Measurements from ENCODE around the gene EVI5.
A peak's percentile ranks its signal among the peaks of the same experiment; 100 is the strongest.
"Not testable (repeated sequence)": the region's sequence is repeated elsewhere in the genome, so short reads cannot be mapped to it uniquely, and the experiment has no call there.

Gene EVI5

GRCh38 chr1:92749024-92749634 lies 35.8 kb downstream of the EVI5 start:
- DNase-seq (ENCODE audit: low read depth), result peak; percentile 76

DNA sequence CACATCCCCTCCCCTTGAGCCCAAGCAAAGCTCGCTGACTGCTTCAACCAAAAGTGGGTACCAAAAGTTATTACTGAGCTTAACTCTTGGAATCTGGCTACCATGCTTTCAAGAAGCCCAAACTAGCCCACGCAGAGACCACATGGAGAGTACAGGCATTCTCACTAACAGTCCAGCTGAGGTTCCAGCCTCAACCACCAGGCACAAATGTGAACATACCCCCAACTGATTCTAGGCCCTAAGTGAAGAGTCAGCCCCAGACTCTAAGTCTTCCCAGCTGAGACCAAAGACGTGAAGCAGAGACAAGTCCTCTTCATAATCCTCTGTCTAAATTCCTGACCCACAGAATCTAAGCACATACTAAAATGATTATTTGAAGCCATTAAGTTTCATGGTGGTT lies 36.8 kb downstream of the EVI5 start:
- no peak for DNase-seq (ENCODE audit: low read depth)

DNA sequence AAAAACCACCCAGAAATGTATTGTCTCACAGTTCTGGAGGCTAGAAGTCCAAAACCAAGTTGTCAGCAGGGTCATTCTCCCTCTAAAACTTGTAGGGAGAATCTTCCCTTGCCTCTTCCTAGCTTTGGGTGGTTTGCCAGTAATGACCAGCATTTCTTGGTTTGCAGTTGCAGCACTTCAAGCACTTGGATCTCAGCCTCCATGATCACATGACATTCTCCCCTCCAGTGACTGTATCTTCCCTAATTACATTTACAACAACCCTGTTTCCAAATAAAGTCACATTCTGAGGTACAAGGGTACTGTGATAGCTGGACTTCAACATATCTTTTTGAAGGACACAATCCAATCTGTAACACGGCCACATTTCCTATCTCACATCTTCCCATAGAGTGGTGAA lies 37.2 kb downstream of the EVI5 start:
- DNase-seq (ENCODE audit: low read depth), result peak; percentile 41

DNA sequence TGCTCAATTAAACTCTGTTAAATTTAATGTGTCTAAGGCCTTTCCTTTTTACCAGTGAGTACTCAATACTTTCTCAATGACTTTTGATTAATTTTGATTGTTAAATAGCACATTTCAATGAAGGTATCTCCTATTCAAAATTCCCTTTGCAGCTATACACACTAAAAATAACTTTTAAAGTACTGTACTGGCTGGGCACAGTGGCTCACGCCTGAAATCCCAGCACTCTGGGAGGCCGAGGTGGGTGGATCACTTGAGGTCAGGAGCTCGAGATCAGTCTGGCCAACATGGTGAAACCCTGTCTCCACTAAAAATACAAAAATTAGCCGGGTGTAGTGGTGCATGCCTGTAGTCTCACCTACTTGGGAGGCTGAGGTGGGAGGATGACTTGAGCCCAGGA lies 38.7 kb downstream of the EVI5 start:
- not testable (repeated sequence) for DNase-seq (ENCODE audit: low read depth)

GRCh38 chr1:92743221-92743620 lies 41.7 kb downstream of the EVI5 start:
- DNase-seq (ENCODE audit: low read depth), result no peak

DNA sequence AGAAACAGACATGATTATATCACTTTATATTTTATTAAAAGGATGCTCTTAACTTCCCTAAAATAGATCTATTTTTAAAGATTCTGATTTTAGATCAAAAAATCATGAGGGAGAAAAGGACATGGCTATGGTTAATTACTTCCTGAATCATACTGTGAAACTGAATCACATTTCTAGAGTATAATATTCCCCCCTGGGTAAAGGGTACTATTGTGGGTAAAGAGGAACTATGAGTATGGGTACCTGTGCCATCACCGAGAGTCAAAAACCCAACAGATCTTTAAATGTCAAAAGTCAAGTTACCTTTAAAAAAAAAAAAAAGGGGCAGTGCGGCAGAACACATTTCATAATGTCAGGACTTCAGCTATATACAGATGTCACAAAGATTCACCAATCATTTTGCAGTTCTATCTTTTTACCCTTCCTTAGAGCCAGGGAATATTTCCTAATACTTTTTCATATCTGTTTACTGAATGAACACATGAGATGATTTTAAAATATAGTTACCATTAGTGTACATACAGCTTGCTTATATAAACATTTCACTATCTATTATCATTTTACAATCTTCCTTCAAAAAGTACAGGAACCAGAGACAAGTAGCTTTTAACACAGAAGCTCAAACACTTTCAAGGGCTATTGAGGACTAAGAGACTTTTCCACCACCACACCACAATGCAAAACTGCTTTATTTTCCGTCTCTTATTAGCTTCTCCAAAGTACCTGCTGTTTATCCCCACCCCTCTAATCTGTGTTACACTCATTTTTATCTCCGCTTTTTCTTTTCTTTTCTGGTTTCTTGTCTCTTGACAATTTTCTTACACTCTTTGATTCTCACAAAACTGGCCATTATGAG lies 45.0 kb downstream of the EVI5 start:
- no peak for DNase-seq (ENCODE audit: low read depth)

- DNase-seq (ENCODE audit: low read depth), result peak; percentile 24
These were observed 48.5 kb downstream of the EVI5 start for GRCh38 chr1:92736395-92736794.

GRCh38 chr1:92730476-92730875 lies 54.4 kb downstream of the EVI5 start:
- no peak for DNase-seq (ENCODE audit: low read depth)

GRCh38 chr1:92728697-92729096 lies 56.2 kb downstream of the EVI5 start:
- DNase-seq (ENCODE audit: low read depth), result peak; percentile 12

- DNase-seq (ENCODE audit: low read depth), result peak; percentile 19
These were observed 61.2 kb downstream of the EVI5 start for GRCh38 chr1:92723713-92724112.

- no peak for DNase-seq (ENCODE audit: low read depth)
These were observed 63.0 kb downstream of the EVI5 start for GRCh38 chr1:92721886-92722285.

GRCh38 chr1:92721157-92721556 lies 63.8 kb downstream of the EVI5 start:
- DNase-seq (ENCODE audit: low read depth), result not testable (repeated sequence)

DNA sequence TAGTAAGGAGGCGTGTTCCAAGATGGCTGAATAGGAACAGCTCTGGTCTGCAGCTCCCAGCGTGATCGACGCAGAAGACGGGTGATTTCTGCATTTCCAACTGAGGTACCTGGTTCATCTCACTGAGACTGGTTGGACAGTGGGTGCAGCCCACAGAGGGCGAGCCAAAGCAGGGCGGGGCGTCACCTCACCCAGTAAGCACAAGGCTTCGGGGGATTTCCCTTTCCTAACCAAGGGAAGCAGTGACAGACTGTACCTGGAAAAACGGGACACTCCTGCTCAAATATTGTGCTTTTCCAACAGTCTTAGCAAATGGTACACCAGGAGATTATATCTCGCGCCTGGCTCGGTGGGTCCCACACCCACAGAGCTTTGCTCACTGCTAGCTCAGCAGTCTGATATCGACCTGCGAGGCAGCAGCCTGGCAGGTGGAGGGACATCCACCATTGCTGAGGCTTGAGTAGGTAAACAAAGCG lies 69.4 kb downstream of the EVI5 start:
- DNase-seq (ENCODE audit: low read depth), result not testable (repeated sequence)

GRCh38 chr1:92713939-92714338 lies 71.0 kb downstream of the EVI5 start:
- no peak for DNase-seq (ENCODE audit: low read depth)

DNA sequence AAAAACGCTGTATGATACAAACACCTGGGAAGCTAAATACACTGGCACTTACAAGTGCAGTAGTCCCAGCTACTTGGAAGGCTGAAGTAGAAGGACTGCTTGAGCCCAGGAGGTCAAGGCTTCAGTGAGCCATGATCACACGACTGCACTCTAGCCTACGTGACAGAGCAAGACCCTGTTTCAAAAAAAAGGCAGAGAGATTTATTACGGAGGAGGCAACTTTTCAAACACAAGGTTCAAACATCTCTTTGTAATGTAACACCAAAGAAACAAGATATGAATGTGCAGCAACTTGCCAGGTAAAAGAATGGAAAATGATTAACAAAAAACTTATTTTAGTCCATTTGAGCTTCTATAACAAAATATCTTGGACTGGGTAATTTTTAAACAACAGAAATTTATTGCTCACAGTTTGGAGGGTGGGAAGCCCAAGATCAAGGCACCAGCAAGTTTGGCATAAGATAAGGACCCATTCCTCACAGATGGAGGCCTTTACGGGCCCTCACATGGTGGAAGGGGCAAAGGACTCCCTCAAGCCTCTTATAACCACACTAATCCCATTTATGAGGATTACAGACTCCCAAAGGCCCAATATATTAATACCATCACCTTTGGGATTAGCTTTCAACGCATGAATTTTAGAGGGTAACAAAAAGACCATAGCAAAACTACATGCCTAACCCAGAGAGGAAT lies 73.3 kb downstream of the EVI5 start:
- no peak for DNase-seq (ENCODE audit: low read depth)

- peak; percentile 93 for DNase-seq (ENCODE audit: low read depth)
These were observed 75.2 kb downstream of the EVI5 start for GRCh38 chr1:92709738-92710137.

- DNase-seq (ENCODE audit: low read depth), result peak; percentile 34
These were observed 76.4 kb downstream of the EVI5 start for GRCh38 chr1:92708368-92708950.

GRCh38 chr1:92707709-92708108 lies 77.2 kb downstream of the EVI5 start:
- DNase-seq (ENCODE audit: low read depth), result no peak

DNA sequence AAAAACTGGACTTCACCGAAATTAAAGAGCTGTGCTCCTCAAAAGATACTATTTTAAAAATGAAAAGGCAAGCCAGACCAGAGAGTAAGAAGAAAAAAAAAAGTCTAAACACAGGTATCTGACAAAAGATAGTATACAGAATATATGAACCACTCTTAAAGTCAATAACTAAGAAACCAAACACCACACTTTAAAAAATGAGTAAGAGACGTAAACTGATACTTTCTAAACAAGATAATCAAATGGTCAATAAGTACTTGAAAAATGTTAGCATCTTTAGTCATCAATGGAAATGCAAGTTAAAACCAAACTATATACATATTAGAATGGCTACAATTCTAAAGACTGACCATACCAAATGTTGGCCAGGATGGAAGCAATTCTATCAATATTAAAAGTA lies 77.6 kb downstream of the EVI5 start:
- no peak for DNase-seq (ENCODE audit: low read depth)

- DNase-seq (ENCODE audit: low read depth), result peak; percentile 38
These were observed 79.5 kb downstream of the EVI5 start for GRCh38 chr1:92705446-92705845.

DNA sequence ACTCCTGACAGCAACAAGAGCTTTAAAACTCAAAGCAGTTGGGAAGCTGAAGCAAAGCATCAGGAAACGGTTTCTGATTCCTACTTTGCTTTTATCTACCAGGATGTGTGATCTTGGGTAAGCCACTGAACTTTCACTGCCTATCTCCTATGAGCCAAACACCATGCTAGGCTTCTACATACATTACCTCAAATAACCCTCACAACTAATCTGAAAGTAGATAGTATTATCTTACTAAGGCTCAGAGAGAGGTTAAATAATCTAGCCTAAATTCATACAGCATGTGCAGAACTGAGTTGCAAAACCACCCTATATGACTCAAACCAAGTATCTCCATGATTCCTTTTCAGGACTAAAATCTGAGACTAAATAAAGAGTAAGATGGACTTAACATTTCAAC lies 83.8 kb downstream of the EVI5 start:
- peak; percentile 82 for DNase-seq (ENCODE audit: low read depth)

DNA sequence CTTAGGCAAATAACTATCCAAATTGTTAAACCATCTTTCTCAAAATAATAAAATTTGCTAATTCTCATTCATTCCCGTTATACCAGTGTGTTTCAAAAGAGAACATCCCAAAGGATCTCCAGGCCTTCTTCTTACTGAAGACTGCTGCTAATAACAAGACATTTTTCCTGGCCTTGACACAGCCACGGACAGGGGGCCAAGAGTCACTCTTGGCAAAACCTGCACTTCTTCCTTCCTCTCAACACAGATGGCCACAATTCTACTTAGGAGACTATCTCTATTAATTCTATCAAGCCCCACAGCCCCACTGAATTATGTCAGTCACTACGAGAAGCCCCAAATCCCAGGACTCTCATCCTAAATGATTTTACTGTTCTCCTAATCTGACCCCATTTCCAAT lies 86.0 kb downstream of the EVI5 start:
- DNase-seq (ENCODE audit: low read depth), result no peak

DNA sequence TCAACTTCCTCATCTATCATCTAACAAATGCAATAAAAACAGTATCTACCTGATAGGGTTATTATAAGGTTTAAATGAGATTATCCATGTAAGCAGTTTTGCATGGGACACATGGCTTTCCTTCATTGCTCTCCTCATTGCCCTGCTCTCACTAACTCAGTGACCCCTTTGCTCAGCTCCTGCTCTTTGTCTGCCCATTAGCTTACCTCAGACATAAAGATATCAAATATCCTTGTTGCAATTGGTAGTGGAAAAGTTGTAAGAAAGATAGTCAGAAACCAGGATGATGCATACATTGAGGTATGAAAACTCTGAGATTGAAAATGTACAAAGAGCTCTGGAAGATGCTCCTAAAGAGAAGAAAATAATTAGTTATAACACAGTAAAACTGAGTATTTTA lies 89.8 kb downstream of the EVI5 start:
- DNase-seq (ENCODE audit: low read depth), result peak; percentile 58

All from iris pigment epithelial cell (primary cell).